A673 (cell line): ENCODE data around the gene ANO1. TPM values are rescaled to one million over a fixed set of nuclear protein-coding genes. Genes with fewer than 3 reads are reported as not detected.

Source experiments
- BruUV-seq: library from RNA; stranded (reverse); fragments of 400-500 nt; replicated peaks from 2 replicates; lab custom pipeline; 2021; lab: Mats Ljungman, UMichigan
- CTCF ChIA-PET: fragments of 300-600 bp; sonication (Branson Sonifier 250); formaldehyde crosslinking; loops from one replicate; lab custom pipeline; 2022; ENCODE audit warnings: antibody characterized with exemption; lab: Charles Lee
- POLR2A ChIA-PET: fragments of 300-600 bp; sonication (Branson Sonifier 250); formaldehyde crosslinking; loops from one replicate; lab custom pipeline; 2022; ENCODE audit warnings: antibody characterized with exemption; ENCODE audit not compliant: low non-redundant PET; lab: Charles Lee
- DNase-seq: peaks from one replicate; pipeline ENCODE4 v3.0.0-alpha.2; 2015; ENCODE audit warnings: low spot score
- H3K27ac ChIP-seq: fragments of 200-600 bp; sonication (generic); 2 replicates; pipeline ENCODE4 v1.5.1; 2016; ENCODE audit warnings: mixed run types, low read depth, mild to moderate bottlenecking, mixed read lengths, antibody characterized with exemption, low read length; ENCODE audit not compliant: poor library complexity, severe bottlenecking
- H3K27me3 ChIP-seq: fragments of 200-600 bp; sonication (generic); replicated peaks from 2 replicates; pipeline ENCODE4 v1.6.1; 2017; ENCODE audit warnings: mixed run types, low read depth, mild to moderate bottlenecking, mixed read lengths, antibody characterized with exemption, low read length; ENCODE audit not compliant: insufficient read depth, poor library complexity
- H3K36me3 ChIP-seq: fragments of 200-600 bp; sonication (generic); 2 replicates; pipeline ENCODE4 v1.6.1; 2016; ENCODE audit warnings: mixed run types, mild to moderate bottlenecking, mixed read lengths, antibody characterized with exemption, low read length; ENCODE audit not compliant: insufficient read depth, poor library complexity, severe bottlenecking
- H3K4me1 ChIP-seq: fragments of 200-600 bp; sonication (generic); 2 replicates; pipeline ENCODE4 v1.6.1; 2017; ENCODE audit warnings: mixed run types, mild to moderate bottlenecking, mixed read lengths, antibody characterized with exemption, low read length; ENCODE audit not compliant: insufficient read depth, poor library complexity, severe bottlenecking
- H3K4me3 ChIP-seq: fragments of 200-600 bp; sonication (generic); 2 replicates; pipeline ENCODE4 v1.5.1; 2016; ENCODE audit warnings: low read depth, mixed run types, mild to moderate bottlenecking, mixed read lengths, low read length; ENCODE audit not compliant: poor library complexity, severe bottlenecking
- H3K9me3 ChIP-seq: fragments of 200-600 bp; sonication (generic); 2 replicates; pipeline ENCODE4 v1.6.1; 2016; ENCODE audit warnings: mixed run types, low read depth, mild to moderate bottlenecking, mixed read lengths, antibody characterized with exemption, low read length; ENCODE audit not compliant: poor library complexity, severe bottlenecking
- EZH2 ChIP-seq: fragments of 200-600 bp; sonication (generic); IDR thresholded peaks from 2 replicates; pipeline ENCODE4 v1.6.1; 2017; ENCODE audit warnings: borderline replicate concordance, low read depth, mild to moderate bottlenecking, mixed read lengths, antibody characterized with exemption, low read length; ENCODE audit not compliant: poor library complexity, severe bottlenecking
- intact Hi-C: fragments of 100-400 bp; cut with micrococcal nuclease; formaldehyde crosslinking; loops from one replicate; pipeline ENCODE4 v1.10.0; 2022; ENCODE audit not compliant: unreplicated experiment
- total RNA-seq: library from RNA; stranded (reverse); gene quantifications from 2 replicates; pipeline ENCODE4 v1.2.3, GENCODE V29; 2021
- TF ChIP-seq, protein P1 (sequence below): fragments of 300-800, 200-600 bp; sonication (generic); conservative IDR thresholded peaks from 2 replicates; pipeline ENCODE4 v1.5.1; 2017; ENCODE audit warnings: low read depth, mild to moderate bottlenecking, antibody characterized with exemption, low read length, moderate library complexity, mixed read lengths

ANO1 gene
- total RNA-seq, 1 experiment from 2014 or later = 0.90 TPM

DNA sequence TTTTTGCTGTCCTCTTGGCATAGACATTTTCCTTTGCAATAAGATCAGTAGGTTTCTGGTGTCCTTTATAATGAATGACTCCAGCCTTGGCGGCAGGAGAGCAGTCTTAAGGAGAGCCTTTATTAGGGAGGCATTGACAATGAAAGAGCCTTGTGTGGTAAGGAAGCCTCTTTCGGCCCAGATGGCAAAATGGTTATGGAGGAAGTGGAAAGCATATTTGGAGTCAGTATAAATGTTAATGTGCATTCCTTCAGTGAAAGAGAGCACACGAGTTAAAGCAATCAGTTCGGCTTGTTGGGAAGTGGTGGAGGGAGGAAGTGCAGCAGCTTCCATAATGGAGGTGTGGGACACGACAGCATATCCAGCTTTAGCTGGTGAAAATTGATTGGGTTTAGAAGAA lies 18.1 kb upstream of the ANO1 start:
- H3K9me3 ChIP-seq = no peaks in the 10 kb centered on the region
- no peak for DNase-seq
- H3K4me3 ChIP-seq = no peak overlapping the region
- intact Hi-C loops = no loop called here
- ChIA-PET POLR2A (no interaction called here), CTCF (no interaction called here)
- no peak for TF ChIP-seq EZH2
- TF ChIP-seq, protein P1, sequence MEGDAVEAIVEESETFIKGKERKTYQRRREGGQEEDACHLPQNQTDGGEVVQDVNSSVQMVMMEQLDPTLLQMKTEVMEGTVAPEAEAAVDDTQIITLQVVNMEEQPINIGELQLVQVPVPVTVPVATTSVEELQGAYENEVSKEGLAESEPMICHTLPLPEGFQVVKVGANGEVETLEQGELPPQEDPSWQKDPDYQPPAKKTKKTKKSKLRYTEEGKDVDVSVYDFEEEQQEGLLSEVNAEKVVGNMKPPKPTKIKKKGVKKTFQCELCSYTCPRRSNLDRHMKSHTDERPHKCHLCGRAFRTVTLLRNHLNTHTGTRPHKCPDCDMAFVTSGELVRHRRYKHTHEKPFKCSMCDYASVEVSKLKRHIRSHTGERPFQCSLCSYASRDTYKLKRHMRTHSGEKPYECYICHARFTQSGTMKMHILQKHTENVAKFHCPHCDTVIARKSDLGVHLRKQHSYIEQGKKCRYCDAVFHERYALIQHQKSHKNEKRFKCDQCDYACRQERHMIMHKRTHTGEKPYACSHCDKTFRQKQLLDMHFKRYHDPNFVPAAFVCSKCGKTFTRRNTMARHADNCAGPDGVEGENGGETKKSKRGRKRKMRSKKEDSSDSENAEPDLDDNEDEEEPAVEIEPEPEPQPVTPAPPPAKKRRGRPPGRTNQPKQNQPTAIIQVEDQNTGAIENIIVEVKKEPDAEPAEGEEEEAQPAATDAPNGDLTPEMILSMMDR = no peak
- H3K36me3 ChIP-seq = no peaks in the 10 kb centered on the region
- no peak overlapping the region for H3K27ac ChIP-seq
- peaks cover 3% of the 10 kb centered on the region for H3K27me3 ChIP-seq
- BruUV-seq = no TSS peak
- H3K4me1 ChIP-seq = no peaks in the 10 kb centered on the region

DNA sequence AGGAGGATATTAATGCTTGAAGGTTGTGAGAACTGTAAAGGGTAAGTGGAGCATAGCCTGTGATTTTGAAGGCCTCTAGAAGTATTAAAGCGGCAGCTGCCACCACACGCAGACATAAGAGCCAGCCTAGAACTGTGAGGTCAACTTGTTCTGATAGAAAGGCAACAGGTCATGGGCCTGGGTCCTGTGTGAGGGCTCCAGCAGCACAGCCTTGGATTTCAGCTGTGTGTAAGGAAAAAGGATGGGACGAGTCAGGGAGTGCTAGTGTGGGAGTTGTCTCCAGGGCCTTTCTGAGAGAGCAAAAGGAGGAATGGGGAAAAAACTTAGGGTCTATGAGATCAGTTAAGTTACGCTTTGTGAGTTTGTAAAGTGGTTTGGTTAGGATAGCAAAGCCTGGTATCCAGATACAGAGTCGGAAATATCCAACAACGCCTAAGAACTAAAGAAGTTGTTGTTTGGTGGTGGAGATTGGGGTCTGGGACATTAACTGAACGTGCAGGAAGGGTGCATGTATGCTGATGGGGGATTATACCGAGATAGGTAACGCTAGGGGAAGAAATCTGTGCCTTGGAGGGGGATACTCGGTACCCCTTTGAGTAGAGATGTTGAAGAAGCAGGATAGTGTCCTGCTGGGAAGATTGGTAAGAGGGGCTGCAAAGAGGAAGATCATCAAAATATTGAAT lies 17.4 kb upstream of the ANO1 start:
- CTCF ChIA-PET = no interaction called here

DNA sequence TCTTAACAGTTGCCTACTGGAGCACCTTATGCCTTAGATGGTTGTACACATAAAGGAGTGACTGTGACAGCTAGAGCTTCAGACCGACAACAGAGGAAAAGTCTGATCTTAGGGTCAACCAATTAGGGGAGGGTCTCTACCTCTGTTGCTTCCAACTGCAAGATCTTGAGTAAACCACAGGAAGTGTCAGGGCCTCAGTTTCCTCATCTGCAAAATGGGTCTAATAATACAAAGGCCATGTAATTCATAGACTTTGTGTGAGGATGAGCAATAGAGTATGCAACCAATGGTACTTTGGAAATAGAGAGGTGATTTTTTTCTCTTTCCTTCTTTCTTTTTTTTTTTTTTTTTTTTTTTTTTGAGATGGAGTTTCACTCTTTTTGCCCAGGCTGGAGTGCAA lies 16.4 kb upstream of the ANO1 start:
- no peaks in the 10 kb centered on the region for H3K9me3 ChIP-seq
- H3K27ac ChIP-seq = no peak overlapping the region
- no peak for DNase-seq
- POLR2A ChIA-PET = no interaction called here
- no peaks in the 10 kb centered on the region for H3K36me3 ChIP-seq
- no TSS peak for BruUV-seq
- no peak overlapping the region for H3K4me3 ChIP-seq
- CTCF ChIA-PET = no interaction called here
- peaks cover 3% of the 10 kb centered on the region for H3K27me3 ChIP-seq
- intact Hi-C loops = no loop called here
- no peaks in the 10 kb centered on the region for H3K4me1 ChIP-seq
- TF ChIP-seq EZH2 = no peak
- TF ChIP-seq, protein P1 = no peak

More for the DNA sequence above, 17.4 kb upstream of the ANO1 start:
- Histone ChIP-seq H3K27me3 (peaks cover 3% of the 10 kb centered on the region), H3K4me3 (no peak overlapping the region), H3K36me3 (no peaks in the 10 kb centered on the region), H3K4me1 (no peaks in the 10 kb centered on the region), H3K27ac (no peak overlapping the region), H3K9me3 (no peaks in the 10 kb centered on the region)
- TF ChIP-seq, protein P1 = no peak
- TF ChIP-seq EZH2 = no peak
- DNase-seq = no peak
- POLR2A ChIA-PET = no interaction called here
- no TSS peak for BruUV-seq
- intact Hi-C loops = no loop called here
